H9 (cell line): ENCODE results near the gene KIF7. TPM values are rescaled to one million over a fixed set of nuclear protein-coding genes. Genes with fewer than 3 reads are reported as not detected.

Source experiments
- DNase-seq: peaks from one replicate; pipeline ENCODE4 v3.0.0-alpha.2; 2017
- H2AFZ ChIP-seq: one replicate; pipeline ENCODE4 v1.6.1; 2013; ENCODE audit warnings: mild to moderate bottlenecking, low read length, control low read depth, moderate library complexity
- H2AK5ac ChIP-seq: 2 replicates; pipeline ENCODE4 v1.6.1; 2013; ENCODE audit warnings: low read length, control low read depth, mixed read lengths; ENCODE audit not compliant: insufficient read length
- H2BK120ac ChIP-seq: one replicate; pipeline ENCODE4 v1.6.1; 2013; ENCODE audit warnings: low read depth, mild to moderate bottlenecking, low read length, control low read depth, inconsistent platforms; ENCODE audit not compliant: poor library complexity, severe bottlenecking
- H2BK12ac ChIP-seq: 2 replicates; pipeline ENCODE4 v1.6.1; 2013; ENCODE audit warnings: low read length, control low read depth, mixed read lengths, low read depth; ENCODE audit not compliant: insufficient read length
- H2BK15ac ChIP-seq: 2 replicates; pipeline ENCODE4 v1.6.1; 2013; ENCODE audit warnings: low read depth, low read length, control low read depth
- H2BK20ac ChIP-seq: one replicate; pipeline ENCODE4 v1.6.1; 2013; ENCODE audit warnings: low read depth, mild to moderate bottlenecking, low read length, control low read depth, inconsistent platforms; ENCODE audit not compliant: poor library complexity, severe bottlenecking
- H2BK5ac ChIP-seq: 2 replicates; pipeline ENCODE4 v1.6.1; 2013; ENCODE audit warnings: low read length, control low read depth, mixed read lengths; ENCODE audit not compliant: insufficient read length
- H3K14ac ChIP-seq: 2 replicates; pipeline ENCODE4 v1.6.1; 2013; ENCODE audit warnings: low read length, control low read depth; ENCODE audit not compliant: insufficient read depth
- H3K18ac ChIP-seq: 2 replicates; pipeline ENCODE4 v1.6.1; 2013; ENCODE audit warnings: low read depth, mild to moderate bottlenecking, mixed read lengths, low read length, control low read depth; ENCODE audit not compliant: insufficient read length
- H3K23ac ChIP-seq: 2 replicates; pipeline ENCODE4 v1.6.1; 2013; ENCODE audit warnings: low read length, control low read depth, mixed read lengths, low read depth; ENCODE audit not compliant: insufficient read length
- H3K23me2 ChIP-seq: 2 replicates; pipeline ENCODE4 v1.6.1; 2013; ENCODE audit warnings: low read depth, mild to moderate bottlenecking, mixed read lengths, low read length, control low read depth; ENCODE audit not compliant: insufficient read length, poor library complexity, severe bottlenecking
- H3K27ac ChIP-seq: 2 replicates; pipeline ENCODE4 v1.5.1; 2013; ENCODE audit warnings: low read length, control low read depth, mixed read lengths, low read depth; ENCODE audit not compliant: insufficient read length
- H3K27me3 ChIP-seq: 2 replicates; pipeline ENCODE4 v1.6.1; 2013; ENCODE audit warnings: low read length, control low read depth, inconsistent platforms; ENCODE audit not compliant: insufficient read depth
- H3K4ac ChIP-seq: 2 replicates; pipeline ENCODE4 v1.6.1; 2013; ENCODE audit warnings: low read depth, mild to moderate bottlenecking, control low read depth, inconsistent platforms, low read length, moderate library complexity
- H3K4me1 ChIP-seq: 2 replicates; pipeline ENCODE4 v1.6.1; 2013; ENCODE audit warnings: low read length, control low read depth, inconsistent platforms; ENCODE audit not compliant: insufficient read depth
- H3K4me2 ChIP-seq: 2 replicates; pipeline ENCODE4 v1.6.1; 2013; ENCODE audit warnings: low read length, control low read depth, mixed read lengths; ENCODE audit not compliant: insufficient read length, insufficient read depth
- H3K56ac ChIP-seq: 2 replicates; pipeline ENCODE4 v1.6.1; 2013; ENCODE audit warnings: low read depth, mild to moderate bottlenecking, mixed read lengths, low read length, control low read depth; ENCODE audit not compliant: insufficient read length
- H3K79me1 ChIP-seq: 2 replicates; pipeline ENCODE4 v1.6.1; 2013; ENCODE audit warnings: low read depth, mild to moderate bottlenecking, moderate library complexity, low read length, control low read depth, inconsistent platforms; ENCODE audit not compliant: insufficient read depth, poor library complexity, severe bottlenecking
- H3K79me2 ChIP-seq: 2 replicates; pipeline ENCODE4 v1.6.1; 2013; ENCODE audit warnings: low read length, control low read depth, inconsistent platforms; ENCODE audit not compliant: insufficient read depth
- H3K9ac ChIP-seq: 2 replicates; pipeline ENCODE4 v1.6.1; 2013; ENCODE audit warnings: low read length, control low read depth, mixed read lengths; ENCODE audit not compliant: insufficient read length; ENCODE audit errors: extremely low read depth
- H3K9me3 ChIP-seq: one replicate; pipeline ENCODE4 v1.6.1; 2013; ENCODE audit warnings: low read depth, low read length, inconsistent platforms; ENCODE audit not compliant: control insufficient read depth
- H3T11ph ChIP-seq: one replicate; pipeline ENCODE4 v1.6.1; 2013; ENCODE audit warnings: mild to moderate bottlenecking, low read length, control low read depth, inconsistent platforms
- H4K20me1 ChIP-seq: one replicate; pipeline ENCODE4 v1.6.1; 2013; ENCODE audit not compliant: control insufficient read depth, insufficient read length, insufficient read depth
- H4K5ac ChIP-seq: 2 replicates; pipeline ENCODE4 v1.6.1; 2013; ENCODE audit warnings: low read depth, mild to moderate bottlenecking, mixed read lengths, low read length, control low read depth; ENCODE audit not compliant: insufficient read length
- H4K8ac ChIP-seq: replicated peaks from 2 replicates; pipeline ENCODE4 v1.6.1; 2013; ENCODE audit warnings: low read length, control low read depth, mixed read lengths, low read depth; ENCODE audit not compliant: insufficient read length
- H4K91ac ChIP-seq: 2 replicates; pipeline ENCODE4 v1.6.1; 2013; ENCODE audit warnings: low read depth, mild to moderate bottlenecking, moderate library complexity, mixed read lengths, low read length, control low read depth; ENCODE audit not compliant: insufficient read length
- H3K27ac Mint-ChIP-seq, 3 experiments: 2 replicates in 2 of 3; 3 replicates in 1 of 3; pipeline ENCODE4 v1.8.0; 2020 to 2021; ENCODE audit warnings: mixed read lengths in 3 of 3, mild to moderate bottlenecking in 1 of 3, moderate library complexity in 1 of 3
- H3K27me3 Mint-ChIP-seq: 2 replicates; pipeline ENCODE4 v1.8.0; 2021; ENCODE audit warnings: low read depth, mild to moderate bottlenecking, moderate library complexity, mixed read lengths
- H3K36me3 Mint-ChIP-seq, 3 experiments: 2 replicates in 2 of 3; 3 replicates in 1 of 3; pipeline ENCODE4 v1.8.0; 2020 to 2021; ENCODE audit warnings: low read depth in 3 of 3, mixed read lengths in 3 of 3; ENCODE audit not compliant: insufficient read depth in 1 of 3
- H3K4me1 Mint-ChIP-seq, 2 experiments: 2 replicates each; pipeline ENCODE4 v1.8.0; 2020; ENCODE audit warnings: mixed read lengths in 2 of 2
- H3K4me3 Mint-ChIP-seq, 2 experiments: 2 replicates in 1 of 2; 3 replicates in 1 of 2; pipeline ENCODE4 v1.8.0; 2020 to 2021; ENCODE audit warnings: mild to moderate bottlenecking in 2 of 2, mixed read lengths in 2 of 2, moderate library complexity in 1 of 2
- H3K9me3 Mint-ChIP-seq, 2 experiments: 2 replicates in 1 of 2; 3 replicates in 1 of 2; pipeline ENCODE4 v1.8.0; 2020; ENCODE audit warnings: mild to moderate bottlenecking in 2 of 2, mixed read lengths in 2 of 2, moderate library complexity in 1 of 2
- CTCF ChIP-seq: fragments of 200-600 bp; sonication (generic); conservative IDR thresholded peaks from 3 replicates; pipeline ENCODE4 v1.8.0; 2021; ENCODE audit warnings: antibody characterized with exemption, mild to moderate bottlenecking
- WGBS: extraction: QIAGEN DNeasy Blood & Tissue Kit; methylation state at CpG from one replicate; pipeline ENCODE4 v1.1.7; 2013; ENCODE audit warnings: missing lambda C conversion rate, low lambda C conversion rate, mixed read lengths; ENCODE audit not compliant: insufficient read length; ENCODE audit errors: extremely low coverage; 5-methylcytosine and 5-hydroxymethylcytosine counted together
- total RNA-seq: library from RNA; stranded (reverse); gene quantifications from 2 replicates; pipeline ENCODE4 v1.2.1, GENCODE V29; 2021

The KIF7 gene
- total RNA-seq, 1 experiment from 2014 or later = 22.0 TPM

DNA sequence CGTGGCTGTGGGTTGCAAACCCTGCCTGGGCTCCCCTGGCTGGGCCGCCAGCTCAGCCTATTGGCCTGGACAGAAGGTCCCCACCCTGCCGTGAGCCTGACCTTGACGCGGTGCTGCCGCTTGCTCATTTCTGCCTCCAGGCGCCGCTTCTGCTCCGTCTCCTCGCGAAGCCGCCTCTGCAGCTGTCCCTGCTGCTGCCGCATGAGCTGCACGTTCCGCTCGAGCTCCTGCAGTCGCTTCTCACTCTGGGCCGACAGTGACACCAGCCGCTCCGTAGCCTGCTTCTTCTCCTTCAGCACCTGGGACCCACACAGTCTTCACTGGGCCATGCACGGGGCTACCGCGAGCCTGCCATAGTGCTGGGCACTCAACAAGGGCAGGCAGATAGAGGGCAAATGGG is 21.7 kb downstream of the KIF7 start:
- H4K20me1 ChIP-seq = no peaks in the 10 kb centered on the region
- H4K5ac ChIP-seq = no peak overlapping the region
- no peaks in the 10 kb centered on the region for H3K27me3 ChIP-seq
- H4K8ac ChIP-seq = no peak overlapping the region
- Mint-ChIP-seq H3K27me3 (peaks cover 5% of the 10 kb centered on the region), H3K4me3 (no peak overlapping the region), H3K27ac (peak overlapping the region in 1 of 3 experiments; percentile 48; a peak in 1 of 7 replicates), H3K9me3 (peaks cover 26 to 39% of the 10 kb centered on the region in 2 experiments), H3K4me1 (peaks cover 0 to 4% of the 10 kb centered on the region in 2 experiments; a peak in 1 of 4 replicates), H3K36me3 (peaks cover 56 to 71% (median 66%) of the 10 kb centered on the region in 3 experiments)
- no peak overlapping the region for H3K4me2 ChIP-seq
- no peaks in the 10 kb centered on the region for H3K9me3 ChIP-seq
- H3K79me2 ChIP-seq = no peaks in the 10 kb centered on the region
- no peak overlapping the region for H4K91ac ChIP-seq
- H2BK12ac ChIP-seq = no peak overlapping the region
- H3K4me1 ChIP-seq = no peaks in the 10 kb centered on the region
- H3K23me2 ChIP-seq = no peaks in the 10 kb centered on the region
- no peak overlapping the region for H3K14ac ChIP-seq
- WGBS = no CpG with 5 or more reads among the region's 23 CpGs
- H3K4ac ChIP-seq = no peak overlapping the region
- no peaks in the 10 kb centered on the region for H3K79me1 ChIP-seq
- no peak overlapping the region for H2AK5ac ChIP-seq
- no peak overlapping the region for H3K27ac ChIP-seq
- H3K9ac ChIP-seq = no peak overlapping the region
- no peak overlapping the region for H3K23ac ChIP-seq
- no peak for DNase-seq
- no peak for TF ChIP-seq CTCF
- H2BK15ac ChIP-seq = no peak overlapping the region
- no peak overlapping the region for H3T11ph ChIP-seq
- no peak overlapping the region for H3K56ac ChIP-seq
- H2BK5ac ChIP-seq = no peak overlapping the region
- no peak overlapping the region for H3K18ac ChIP-seq
- H2BK120ac ChIP-seq = no peak overlapping the region
- no peak overlapping the region for H2BK20ac ChIP-seq
- no peak overlapping the region for H2AFZ ChIP-seq
